Type B pancreatic cell (in vitro differentiated cells): ENCODE data around the gene MLN. TPM values are rescaled to one million over a fixed set of nuclear protein-coding genes. Genes with fewer than 3 reads are reported as not detected.

ENCODE experiments used
- DNase-seq: peaks from one replicate; pipeline ENCODE4 v3.0.0; 2021; ENCODE audit warnings: mixed read lengths; ENCODE audit not compliant: unreplicated experiment; ENCODE audit errors: extremely low spot score
- H3K27ac Mint-ChIP-seq: 2 replicates; pipeline ENCODE4 v1.8.0; 2021; ENCODE audit warnings: mild to moderate bottlenecking, mixed read lengths
- H3K27me3 Mint-ChIP-seq: 2 replicates; pipeline ENCODE4 v1.8.0; 2021; ENCODE audit warnings: mixed read lengths
- H3K36me3 Mint-ChIP-seq: 2 replicates; pipeline ENCODE4 v1.8.0; 2021; ENCODE audit warnings: mixed read lengths
- H3K4me1 Mint-ChIP-seq: one replicate; pipeline ENCODE4 v1.8.0; 2021; ENCODE audit warnings: mixed read lengths; ENCODE audit not compliant: unreplicated experiment
- H3K4me3 Mint-ChIP-seq: 2 replicates; pipeline ENCODE4 v1.8.0; 2021; ENCODE audit warnings: mild to moderate bottlenecking, mixed read lengths
- H3K9me3 Mint-ChIP-seq: 2 replicates; pipeline ENCODE4 v1.8.0; 2021; ENCODE audit warnings: mixed read lengths
- total RNA-seq: library from RNA; stranded (reverse); gene quantifications from 2 replicates; pipeline ENCODE4 v1.2.1, GENCODE V29; 2021; ENCODE audit warnings: low replicate concordance
- TF ChIP-seq, protein P1 (sequence below): fragments of 200-600 bp; sonication (generic); conservative IDR thresholded peaks from 2 replicates; pipeline ENCODE4 v1.5.0; 2021; ENCODE audit warnings: antibody characterized with exemption, mild to moderate bottlenecking

The MLN gene
- total RNA-seq, 1 donor from 2014 or later = 0.65 TPM

DNA sequence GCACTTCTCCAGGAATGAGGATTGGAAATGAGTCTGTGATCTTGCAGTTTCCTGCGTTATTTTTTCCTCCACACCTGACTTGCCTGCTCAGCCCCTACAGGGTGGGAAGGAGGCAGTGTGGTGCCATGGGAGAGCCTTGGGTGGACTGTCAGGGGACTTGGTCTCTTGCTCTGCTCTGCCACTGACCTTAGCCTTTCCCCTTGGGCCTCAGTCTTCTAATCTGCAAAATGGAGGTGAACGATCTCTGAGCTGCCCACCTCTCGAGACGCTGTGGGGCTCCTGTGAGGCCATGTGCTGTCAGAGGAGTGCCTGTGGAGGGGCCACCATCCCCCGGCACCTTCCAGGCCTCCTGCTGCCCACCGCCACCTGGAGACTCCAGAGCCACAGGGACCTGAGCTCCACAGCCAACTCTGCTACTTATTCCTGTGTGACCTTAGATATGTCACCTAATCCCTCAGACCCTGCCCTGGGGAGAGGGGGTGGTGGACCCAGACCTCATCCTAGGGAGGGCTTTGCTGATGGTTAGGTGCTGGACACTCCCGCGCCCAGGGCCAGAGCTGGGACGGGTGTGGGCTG is 45.8 kb upstream of the MLN start:
- peaks cover 11% of the 10 kb centered on the region for H3K4me1 Mint-ChIP-seq
- H3K9me3 Mint-ChIP-seq = no peaks in the 10 kb centered on the region
- H3K27me3 Mint-ChIP-seq = peaks cover 9% of the 10 kb centered on the region
- H3K36me3 Mint-ChIP-seq = no peaks in the 10 kb centered on the region
- no peak for DNase-seq
- TF ChIP-seq, protein P1, sequence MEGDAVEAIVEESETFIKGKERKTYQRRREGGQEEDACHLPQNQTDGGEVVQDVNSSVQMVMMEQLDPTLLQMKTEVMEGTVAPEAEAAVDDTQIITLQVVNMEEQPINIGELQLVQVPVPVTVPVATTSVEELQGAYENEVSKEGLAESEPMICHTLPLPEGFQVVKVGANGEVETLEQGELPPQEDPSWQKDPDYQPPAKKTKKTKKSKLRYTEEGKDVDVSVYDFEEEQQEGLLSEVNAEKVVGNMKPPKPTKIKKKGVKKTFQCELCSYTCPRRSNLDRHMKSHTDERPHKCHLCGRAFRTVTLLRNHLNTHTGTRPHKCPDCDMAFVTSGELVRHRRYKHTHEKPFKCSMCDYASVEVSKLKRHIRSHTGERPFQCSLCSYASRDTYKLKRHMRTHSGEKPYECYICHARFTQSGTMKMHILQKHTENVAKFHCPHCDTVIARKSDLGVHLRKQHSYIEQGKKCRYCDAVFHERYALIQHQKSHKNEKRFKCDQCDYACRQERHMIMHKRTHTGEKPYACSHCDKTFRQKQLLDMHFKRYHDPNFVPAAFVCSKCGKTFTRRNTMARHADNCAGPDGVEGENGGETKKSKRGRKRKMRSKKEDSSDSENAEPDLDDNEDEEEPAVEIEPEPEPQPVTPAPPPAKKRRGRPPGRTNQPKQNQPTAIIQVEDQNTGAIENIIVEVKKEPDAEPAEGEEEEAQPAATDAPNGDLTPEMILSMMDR = no peak
- H3K27ac Mint-ChIP-seq = no peak overlapping the region
- H3K4me3 Mint-ChIP-seq = no peak overlapping the region

DNA sequence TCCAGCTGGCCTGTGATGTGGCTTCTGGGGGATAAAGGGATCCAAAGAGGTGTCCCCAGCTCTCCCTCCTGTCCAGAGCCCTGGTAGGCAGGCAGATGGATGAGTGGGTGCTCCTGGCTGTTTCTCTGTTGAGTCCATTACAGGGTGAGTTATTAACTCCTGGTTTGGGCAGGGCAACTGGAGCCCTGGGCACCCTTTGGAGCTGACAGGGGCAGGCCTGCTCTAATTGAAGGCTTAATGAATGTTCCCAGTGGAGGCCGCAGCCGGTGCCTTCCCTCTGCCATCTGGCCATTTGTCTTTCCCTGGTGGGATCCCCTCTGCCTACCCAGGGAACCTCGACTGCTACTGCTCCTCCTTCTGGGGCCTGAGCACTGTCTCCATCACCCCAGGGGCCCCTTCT is 44.7 kb upstream of the MLN start:
- Mint-ChIP-seq H3K27ac (no peak overlapping the region), H3K4me1 (peaks cover 9% of the 10 kb centered on the region), H3K36me3 (no peaks in the 10 kb centered on the region), H3K27me3 (peaks cover 4% of the 10 kb centered on the region), H3K9me3 (no peaks in the 10 kb centered on the region), H3K4me3 (no peak overlapping the region)
- DNase-seq = no peak
- TF ChIP-seq, protein P1 = no peak

DNA sequence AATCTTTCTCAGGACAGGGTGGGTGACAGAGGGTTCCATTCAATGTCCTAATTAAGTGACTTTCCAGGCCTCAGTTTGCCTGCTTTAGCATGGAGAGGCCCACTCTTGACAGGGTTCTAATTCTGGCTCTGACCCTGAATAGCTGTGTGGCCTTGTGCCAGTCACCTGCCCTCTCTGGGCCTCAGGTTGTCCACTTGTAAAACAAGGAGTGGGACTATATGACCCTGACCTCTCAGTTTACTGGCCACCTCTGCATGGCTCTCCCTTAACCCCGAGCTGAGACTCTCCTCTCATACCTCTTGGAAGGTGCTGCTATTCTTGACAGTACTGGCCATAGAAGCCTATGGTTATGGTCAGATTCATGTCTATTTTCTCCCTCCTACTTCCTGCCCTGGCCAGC is 44.1 kb upstream of the MLN start:
- Mint-ChIP-seq H3K27ac (no peak overlapping the region), H3K9me3 (no peaks in the 10 kb centered on the region), H3K4me1 (peaks cover 16% of the 10 kb centered on the region), H3K36me3 (no peaks in the 10 kb centered on the region), H3K27me3 (peaks cover 4% of the 10 kb centered on the region), H3K4me3 (no peak overlapping the region)
- DNase-seq = no peak
- TF ChIP-seq, protein P1 = no peak

DNA sequence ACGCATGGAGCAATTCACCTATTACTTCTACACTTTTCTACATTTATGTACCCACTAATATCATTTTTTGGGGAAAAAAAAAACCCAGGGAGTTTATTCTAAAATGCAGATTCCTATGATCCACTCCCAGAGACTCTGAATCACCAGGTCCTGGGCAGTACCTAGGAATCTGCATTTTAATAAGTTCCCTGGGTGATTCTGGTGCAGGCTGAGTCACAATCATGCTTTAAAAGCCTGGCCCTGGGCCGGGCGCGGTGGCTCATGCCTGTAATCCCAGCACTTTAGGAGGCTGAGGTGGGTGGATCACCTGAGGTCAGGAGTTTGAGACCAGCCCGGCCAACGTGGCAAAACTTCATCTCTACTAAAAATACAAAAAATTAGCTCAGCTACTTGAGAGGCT is 43.3 kb upstream of the MLN start:
- H3K4me3 Mint-ChIP-seq = no peak overlapping the region
- H3K9me3 Mint-ChIP-seq = no peaks in the 10 kb centered on the region
- peaks cover 16% of the 10 kb centered on the region for H3K4me1 Mint-ChIP-seq
- DNase-seq = no peak
- H3K27me3 Mint-ChIP-seq = peaks cover 4% of the 10 kb centered on the region
- H3K36me3 Mint-ChIP-seq = no peaks in the 10 kb centered on the region
- TF ChIP-seq, protein P1 = no peak
- H3K27ac Mint-ChIP-seq = no peak overlapping the region

DNA sequence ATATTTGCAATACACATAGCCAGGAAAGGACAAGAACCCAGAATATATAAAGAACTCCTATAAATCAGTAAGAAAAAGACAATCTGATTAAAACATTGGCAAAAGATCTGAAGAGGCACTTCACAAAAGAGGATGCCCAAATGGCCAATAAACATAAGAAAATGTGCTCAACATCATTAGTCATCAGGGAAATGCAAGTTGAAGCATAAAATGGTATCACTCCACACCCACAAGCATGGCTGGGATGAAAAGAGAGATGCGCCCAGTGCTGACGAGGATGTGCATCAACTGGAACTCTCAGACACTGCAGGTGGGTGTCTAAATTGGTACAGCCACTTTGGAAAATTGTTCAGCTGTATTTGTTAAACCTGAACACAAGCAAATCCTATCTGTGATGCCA is 42.4 kb upstream of the MLN start:
- Mint-ChIP-seq H3K4me1 (peaks cover 21% of the 10 kb centered on the region), H3K36me3 (no peaks in the 10 kb centered on the region), H3K4me3 (no peak overlapping the region), H3K27me3 (peaks cover 4% of the 10 kb centered on the region), H3K27ac (no peak overlapping the region), H3K9me3 (no peaks in the 10 kb centered on the region)
- TF ChIP-seq, protein P1 = no peak
- DNase-seq = no peak
